Ascending aorta (tissue), 2 donors: ENCODE measurements around the gene FAM135A. TPM values are rescaled to one million over a fixed set of nuclear protein-coding genes. Genes with fewer than 3 reads are reported as not detected.

Experiments
- DNase-seq, 2 donors: peaks; one replicate each; pipeline ENCODE4 v3.0.0-alpha.2; 2019; ENCODE audit warnings: low spot score in 2 of 2
- H3K27ac ChIP-seq, 2 donors: fragments of 200-600 bp; sonication (generic); one replicate each; pipeline ENCODE4 v1.5.1; 2016 to 2017; ENCODE audit warnings: mild to moderate bottlenecking in 1 of 2
- H3K27me3 ChIP-seq: fragments of 200-600 bp; sonication (generic); one replicate; pipeline ENCODE4 v1.5.1; 2017
- H3K36me3 ChIP-seq, 2 donors: fragments of 200-600 bp; sonication (generic); one replicate each; pipeline ENCODE4 v1.5.1; 2016
- H3K4me1 ChIP-seq, 2 donors: fragments of 200-600 bp; sonication (generic); one replicate each; pipeline ENCODE4 v1.5.1; 2016 to 2017; ENCODE audit warnings: mild to moderate bottlenecking in 1 of 2
- H3K4me3 ChIP-seq, 2 donors: fragments of 200-600 bp; sonication (generic); one replicate each; pipeline ENCODE4 v1.5.1; 2016 to 2017; ENCODE audit warnings: mild to moderate bottlenecking in 1 of 2
- H3K9me3 ChIP-seq, 2 donors: fragments of 200-600 bp; sonication (generic); one replicate each; pipeline ENCODE4 v1.5.1; 2016
- intact Hi-C: fragments of 100-400 bp; cut with DNase I; formaldehyde crosslinking; loops from one replicate; pipeline ENCODE4 v1.15.1; 2023
- total RNA-seq: library from RNA; depleted of rRNA; stranded (reverse); fragments of >200 nt; gene quantifications from one replicate; pipeline ENCODE4 v1.1.0, GENCODE V29; 2016
- TF ChIP-seq, protein P1 (sequence below), 3 experiments: fragments of 200-600 bp in 2 of 3; fragments of 450-650 bp in 1 of 3; sonication (generic) in 2 of 3; IDR thresholded peaks; one replicate each; pipeline ENCODE4 v1.5.1; 2016 to 2019; ENCODE audit warnings: antibody characterized with exemption in 3 of 3, mild to moderate bottlenecking in 1 of 3, moderate library complexity in 1 of 3

The FAM135A gene
- total RNA-seq, 1 donor from 2014 or later, result 10.7 TPM

DNA sequence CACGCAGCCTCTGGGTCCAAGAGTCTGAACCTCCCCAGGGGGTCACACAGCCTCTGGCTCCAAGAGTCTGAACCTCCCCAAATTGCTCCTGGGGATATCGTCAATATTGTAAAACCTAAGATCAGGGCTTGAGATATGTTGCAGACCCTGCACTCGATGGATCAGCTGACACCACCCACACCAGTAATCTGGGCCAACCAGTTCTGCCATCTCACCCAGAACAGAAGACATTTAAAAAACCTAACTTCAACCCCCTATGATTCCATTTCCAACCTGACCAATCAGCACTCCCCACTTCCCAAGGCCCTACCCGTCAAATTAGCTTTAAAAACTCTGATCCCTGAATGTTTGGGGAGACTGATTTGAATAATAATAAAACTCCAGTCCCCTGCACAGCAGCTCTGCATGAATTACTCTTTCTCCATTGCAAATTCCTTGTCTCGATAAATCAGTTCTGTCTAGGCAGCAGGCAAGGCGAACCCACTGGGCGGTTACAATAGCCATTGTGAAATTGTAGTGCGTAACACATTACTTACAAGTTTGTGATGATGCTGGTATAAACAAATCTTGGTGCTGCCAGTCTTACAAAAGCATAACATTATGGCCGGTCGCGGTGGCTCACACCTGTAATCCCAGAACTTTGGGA, 32.4 kb upstream of the FAM135A start:
- Histone ChIP-seq H3K36me3 (no peaks in the 10 kb centered on the region), H3K27ac (no peak overlapping the region), H3K27me3 (no peaks in the 10 kb centered on the region), H3K9me3 (no peaks in the 10 kb centered on the region), H3K4me3 (no peak overlapping the region), H3K4me1 (no peaks in the 10 kb centered on the region)
- TF ChIP-seq, protein P1, sequence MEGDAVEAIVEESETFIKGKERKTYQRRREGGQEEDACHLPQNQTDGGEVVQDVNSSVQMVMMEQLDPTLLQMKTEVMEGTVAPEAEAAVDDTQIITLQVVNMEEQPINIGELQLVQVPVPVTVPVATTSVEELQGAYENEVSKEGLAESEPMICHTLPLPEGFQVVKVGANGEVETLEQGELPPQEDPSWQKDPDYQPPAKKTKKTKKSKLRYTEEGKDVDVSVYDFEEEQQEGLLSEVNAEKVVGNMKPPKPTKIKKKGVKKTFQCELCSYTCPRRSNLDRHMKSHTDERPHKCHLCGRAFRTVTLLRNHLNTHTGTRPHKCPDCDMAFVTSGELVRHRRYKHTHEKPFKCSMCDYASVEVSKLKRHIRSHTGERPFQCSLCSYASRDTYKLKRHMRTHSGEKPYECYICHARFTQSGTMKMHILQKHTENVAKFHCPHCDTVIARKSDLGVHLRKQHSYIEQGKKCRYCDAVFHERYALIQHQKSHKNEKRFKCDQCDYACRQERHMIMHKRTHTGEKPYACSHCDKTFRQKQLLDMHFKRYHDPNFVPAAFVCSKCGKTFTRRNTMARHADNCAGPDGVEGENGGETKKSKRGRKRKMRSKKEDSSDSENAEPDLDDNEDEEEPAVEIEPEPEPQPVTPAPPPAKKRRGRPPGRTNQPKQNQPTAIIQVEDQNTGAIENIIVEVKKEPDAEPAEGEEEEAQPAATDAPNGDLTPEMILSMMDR (IDR thresholded peaks at IDR 0.05), result no peak
- no peak for DNase-seq
- intact Hi-C loops, result no loop called here

DNA sequence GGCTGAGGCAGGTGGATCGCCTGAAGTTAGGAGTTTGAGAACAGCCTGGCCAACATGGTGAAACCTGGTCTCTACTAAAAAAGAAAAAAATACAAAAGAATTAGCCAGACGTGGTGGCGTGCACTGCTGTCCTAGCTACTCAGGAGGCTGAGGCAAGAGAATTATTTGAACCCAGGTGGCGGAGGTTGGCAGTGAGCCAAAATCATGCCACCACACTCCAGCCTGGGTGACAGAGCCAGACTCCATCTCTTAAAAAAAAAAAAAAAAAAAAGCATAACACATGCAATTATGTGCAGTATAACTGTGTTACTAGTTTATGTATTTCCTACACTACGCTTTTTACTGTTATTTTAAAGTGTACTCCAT, 31.9 kb upstream of the FAM135A start:
- no peak for DNase-seq
- H3K27ac ChIP-seq, result no peak overlapping the region
- TF ChIP-seq, protein P1 (IDR thresholded peaks at IDR 0.05), result no peak
- H3K27me3 ChIP-seq, result no peaks in the 10 kb centered on the region
- H3K4me3 ChIP-seq, result no peak overlapping the region
- intact Hi-C loops, result no loop called here
- no peaks in the 10 kb centered on the region for H3K9me3 ChIP-seq
- no peaks in the 10 kb centered on the region for H3K36me3 ChIP-seq
- H3K4me1 ChIP-seq, result no peaks in the 10 kb centered on the region

DNA sequence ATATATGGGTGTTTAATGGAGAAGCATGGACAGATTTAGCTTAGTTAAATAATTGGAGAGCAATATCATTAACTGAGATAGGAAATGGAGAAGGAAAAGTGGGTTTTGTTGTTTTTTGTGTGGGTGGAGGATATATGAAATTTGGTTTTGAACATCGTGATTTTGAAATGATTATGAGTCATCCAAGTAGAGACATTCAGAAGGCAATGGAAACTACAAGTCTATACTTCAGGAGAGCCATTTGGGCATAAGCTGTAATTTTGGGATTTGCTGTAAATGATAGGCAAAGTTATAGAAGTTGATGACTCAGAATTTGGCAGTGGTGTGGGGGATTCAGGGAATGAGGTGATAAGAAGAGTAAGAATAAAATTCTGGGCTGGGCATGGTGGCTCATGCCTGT, 27.4 kb upstream of the FAM135A start:
- Histone ChIP-seq H3K9me3 (no peaks in the 10 kb centered on the region), H3K36me3 (no peaks in the 10 kb centered on the region), H3K27me3 (no peaks in the 10 kb centered on the region), H3K4me3 (no peak overlapping the region), H3K27ac (no peak overlapping the region), H3K4me1 (no peaks in the 10 kb centered on the region)
- TF ChIP-seq, protein P1 (IDR thresholded peaks at IDR 0.05), result no peak
- intact Hi-C loops, result no loop called here
- no peak for DNase-seq

DNA sequence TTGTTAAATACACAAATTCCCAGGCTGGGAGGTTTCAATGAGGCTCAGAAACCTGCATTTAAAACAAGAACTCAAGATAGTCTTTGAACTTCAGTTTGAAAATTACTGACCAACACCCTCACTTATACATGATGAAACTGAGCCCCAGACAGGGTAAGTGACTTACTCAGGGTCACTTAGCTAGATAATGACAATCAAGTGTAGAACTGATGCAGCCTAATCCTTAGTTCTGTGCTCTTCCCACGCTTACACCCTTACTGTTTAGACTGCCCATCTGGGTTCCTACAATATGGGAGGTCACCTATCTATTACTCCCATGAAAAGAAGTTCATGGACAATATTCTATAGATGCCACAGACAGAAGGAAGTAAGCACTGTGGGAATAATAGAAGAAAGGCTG, 24.5 kb upstream of the FAM135A start:
- DNase-seq, result no peak
- Histone ChIP-seq H3K9me3 (no peaks in the 10 kb centered on the region), H3K4me3 (no peak overlapping the region), H3K27me3 (no peaks in the 10 kb centered on the region), H3K27ac (no peak overlapping the region), H3K36me3 (no peaks in the 10 kb centered on the region), H3K4me1 (no peaks in the 10 kb centered on the region)
- intact Hi-C loops, result no loop called here
- TF ChIP-seq, protein P1 (IDR thresholded peaks at IDR 0.05), result no peak

DNA sequence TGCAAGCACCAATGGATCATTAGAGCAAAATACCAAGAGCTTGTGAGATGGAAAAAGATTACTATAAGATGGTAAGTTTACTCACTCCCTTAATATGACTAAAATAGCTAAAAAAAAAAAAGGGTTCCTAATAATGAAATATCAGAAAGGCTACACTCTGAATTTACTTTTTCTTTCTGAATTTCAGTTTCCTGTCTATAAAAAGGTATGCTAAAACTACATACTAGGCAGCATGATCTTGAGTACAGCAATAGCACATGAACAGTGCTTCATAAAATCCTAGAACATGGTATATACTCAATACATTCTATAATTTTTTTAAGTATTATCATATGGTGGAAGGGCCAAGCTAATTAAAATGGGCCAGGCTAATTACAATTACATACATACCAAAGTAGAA, 24.0 kb upstream of the FAM135A start:
- Histone ChIP-seq H3K36me3 (no peaks in the 10 kb centered on the region), H3K4me1 (no peaks in the 10 kb centered on the region), H3K4me3 (no peak overlapping the region), H3K27me3 (no peaks in the 10 kb centered on the region), H3K27ac (no peak overlapping the region), H3K9me3 (no peaks in the 10 kb centered on the region)
- DNase-seq, result no peak
- TF ChIP-seq, protein P1 (IDR thresholded peaks at IDR 0.05), result no peak
- intact Hi-C loops, result no loop called here

DNA sequence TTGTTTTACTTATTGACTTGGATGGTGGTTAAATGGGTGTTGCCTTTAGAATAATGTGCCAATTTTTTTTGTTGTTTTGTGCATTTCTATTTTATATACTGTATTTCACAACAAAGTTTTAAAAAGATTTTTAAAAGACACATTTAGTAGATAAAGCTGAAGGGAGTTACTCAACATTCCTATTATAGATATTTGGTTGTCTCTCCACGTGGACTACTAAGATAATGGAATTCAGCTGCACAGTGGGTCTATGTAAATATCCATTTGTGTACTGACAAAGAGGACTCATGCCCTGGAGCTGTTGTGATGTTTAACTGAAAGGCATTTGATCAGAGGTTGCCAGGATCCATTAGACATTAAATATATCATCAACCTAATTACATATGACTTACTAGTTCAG, 23.2 kb upstream of the FAM135A start:
- intact Hi-C loops, result no loop called here
- Histone ChIP-seq H3K4me1 (no peaks in the 10 kb centered on the region), H3K4me3 (no peak overlapping the region), H3K27me3 (no peaks in the 10 kb centered on the region), H3K36me3 (no peaks in the 10 kb centered on the region), H3K9me3 (no peaks in the 10 kb centered on the region), H3K27ac (no peak overlapping the region)
- TF ChIP-seq, protein P1 (IDR thresholded peaks at IDR 0.05), result no peak
- DNase-seq, result no peak
